ENCODE data around the gene FOXP1. TPM values are rescaled to one million over a fixed set of nuclear protein-coding genes. Genes with fewer than 3 reads are reported as not detected.

Gene FOXP1
- total and polyA plus RNA-seq, 2 donors from 2014 or later: 6.7 to 87.2 TPM

- Histone ChIP-seq H3K36me3 (ENCODE audit: control insufficient read depth in 2 of 3, insufficient read depth in 3 of 3, low read length in 3 of 3) (no peaks in the 10 kb centered on the region), H3K9ac (ENCODE audit: low read length in 3 of 3) (no peak overlapping the region), H3K9me3 (ENCODE audit: control insufficient read depth in 2 of 3, insufficient read depth in 1 of 3, low read length in 3 of 3) (no peaks in the 10 kb centered on the region), H3K27me3 (ENCODE audit: control insufficient read depth, insufficient read depth, low read length) (no peaks in the 10 kb centered on the region), H3K4me3 (ENCODE audit: low read length in 3 of 3) (no peak overlapping the region), H3K4me1 (ENCODE audit: control insufficient read depth in 2 of 3, insufficient read depth in 2 of 3, low read depth in 1 of 3, low read length in 3 of 3) (peaks cover 0 to 12% (median 3%) of the 10 kb centered on the region in 3 donors), H3K27ac (ENCODE audit: low read depth in 2 of 2, low read length in 2 of 2) (no peak overlapping the region)
- intact Hi-C loops (cut with DNase I): no loop called here
- FAIRE-seq (no peak), DNase-seq (no peak)
- TF ChIP-seq CTCF (IDR thresholded peaks at IDR 0.05; ENCODE audit: borderline replicate concordance, extremely low read depth, insufficient read depth): no peak
Measured at GRCh38 chr3:71586810-71587242, 3.3 kb upstream of the FOXP1 start.

GRCh38 chr3:71585887-71586809, 2.6 kb upstream of the FOXP1 start:
- peak overlapping the region in 1 of 2 donors; percentile 11 for H3K27ac ChIP-seq (ENCODE audit: low read depth in 2 of 2, low read length in 2 of 2)
- intact Hi-C loops (cut with DNase I): no loop called here

GRCh38 chr3:71585131-71585530, 1.6 kb upstream of the FOXP1 start:
- Histone ChIP-seq H3K27me3 (ENCODE audit: control insufficient read depth, insufficient read depth, low read length) (no peaks in the 10 kb centered on the region), H3K4me1 (ENCODE audit: control insufficient read depth in 2 of 3, insufficient read depth in 2 of 3, low read depth in 1 of 3, low read length in 3 of 3) (peaks cover 0 to 14% (median 3%) of the 10 kb centered on the region in 3 donors), H3K27ac (ENCODE audit: low read depth in 2 of 2, low read length in 2 of 2) (peak overlapping the region in 1 of 2 donors; percentile 97), H3K9ac (ENCODE audit: low read length in 3 of 3) (no peak overlapping the region), H3K4me3 (ENCODE audit: low read length in 3 of 3) (peak overlapping the region in 2 of 3 donors; percentile 69 to 90), H3K9me3 (ENCODE audit: control insufficient read depth in 2 of 3, insufficient read depth in 1 of 3, low read length in 3 of 3) (no peaks in the 10 kb centered on the region), H3K36me3 (ENCODE audit: control insufficient read depth in 2 of 3, insufficient read depth in 3 of 3, low read length in 3 of 3) (no peaks in the 10 kb centered on the region)
- no peak for TF ChIP-seq CTCF (IDR thresholded peaks at IDR 0.05; ENCODE audit: borderline replicate concordance, extremely low read depth, insufficient read depth)
- DNase-seq (peak in 1 of 5 donors; percentile 16), FAIRE-seq (no peak)
- intact Hi-C loops (cut with DNase I): no loop called here

More at GRCh38 chr3:71585887-71586809, 2.6 kb upstream of the FOXP1 start:
- H3K9ac ChIP-seq (ENCODE audit: low read length in 3 of 3): no peak overlapping the region
- H3K4me1 ChIP-seq (ENCODE audit: control insufficient read depth in 2 of 3, insufficient read depth in 2 of 3, low read depth in 1 of 3, low read length in 3 of 3): peaks cover 0 to 12% (median 3%) of the 10 kb centered on the region in 3 donors
- peak; percentile 74 for FAIRE-seq
- TF ChIP-seq CTCF (IDR thresholded peaks at IDR 0.05; ENCODE audit: borderline replicate concordance, extremely low read depth, insufficient read depth): peak; percentile 57
- H3K36me3 ChIP-seq (ENCODE audit: control insufficient read depth in 2 of 3, insufficient read depth in 3 of 3, low read length in 3 of 3): no peaks in the 10 kb centered on the region
- H3K9me3 ChIP-seq (ENCODE audit: control insufficient read depth in 2 of 3, insufficient read depth in 1 of 3, low read length in 3 of 3): no peaks in the 10 kb centered on the region
- DNase-seq: peak in 2 of 5 donors; percentile 54 to 78
- no peak overlapping the region for H3K4me3 ChIP-seq (ENCODE audit: low read length in 3 of 3)
- H3K27me3 ChIP-seq (ENCODE audit: control insufficient read depth, insufficient read depth, low read length): no peaks in the 10 kb centered on the region
